ENCODE measurements around the gene AKTIP.

Gene AKTIP

DNA sequence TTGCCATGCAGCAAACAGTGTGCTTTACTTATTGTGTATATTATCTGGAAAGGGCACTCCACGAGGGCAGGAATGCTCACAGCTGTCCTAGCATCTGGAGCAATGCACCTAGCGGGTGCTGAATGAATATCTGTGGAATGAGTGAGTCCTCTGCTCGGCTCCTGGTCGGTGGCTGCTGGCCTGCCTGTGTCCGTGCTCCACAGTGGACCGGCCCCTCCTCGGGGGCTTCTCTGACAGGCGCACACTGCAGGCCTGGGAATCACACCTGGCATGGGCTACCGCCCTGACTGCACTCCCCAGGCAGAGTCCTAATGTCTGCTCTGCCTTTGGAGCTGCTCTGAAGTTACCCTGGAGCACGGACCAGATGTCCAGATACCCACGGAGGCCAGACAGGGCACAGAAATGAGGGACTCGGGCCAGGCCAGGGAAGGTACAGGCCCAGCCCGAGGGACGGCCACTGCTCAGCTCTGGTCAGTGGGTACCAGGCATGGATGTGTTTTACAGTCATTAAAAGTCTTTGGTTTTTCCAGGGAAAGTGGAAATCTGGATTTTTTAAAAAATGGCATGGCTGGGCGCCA is 21.1 kb upstream of the AKTIP start:
- in situ Hi-C loops (cut with HindIII; ENCODE audit: low sequenced_read_pairs), result no loop called here
- TF ChIP-seq CTCF (IDR thresholded peaks at IDR 0.05; ENCODE audit: low read depth, low read length, missing control alignments), result no peak
- DNase-seq (ENCODE audit: low read depth), result no peak
- no peak overlapping the region for H3K4me3 ChIP-seq (ENCODE audit: low read depth, low read length)

DNA sequence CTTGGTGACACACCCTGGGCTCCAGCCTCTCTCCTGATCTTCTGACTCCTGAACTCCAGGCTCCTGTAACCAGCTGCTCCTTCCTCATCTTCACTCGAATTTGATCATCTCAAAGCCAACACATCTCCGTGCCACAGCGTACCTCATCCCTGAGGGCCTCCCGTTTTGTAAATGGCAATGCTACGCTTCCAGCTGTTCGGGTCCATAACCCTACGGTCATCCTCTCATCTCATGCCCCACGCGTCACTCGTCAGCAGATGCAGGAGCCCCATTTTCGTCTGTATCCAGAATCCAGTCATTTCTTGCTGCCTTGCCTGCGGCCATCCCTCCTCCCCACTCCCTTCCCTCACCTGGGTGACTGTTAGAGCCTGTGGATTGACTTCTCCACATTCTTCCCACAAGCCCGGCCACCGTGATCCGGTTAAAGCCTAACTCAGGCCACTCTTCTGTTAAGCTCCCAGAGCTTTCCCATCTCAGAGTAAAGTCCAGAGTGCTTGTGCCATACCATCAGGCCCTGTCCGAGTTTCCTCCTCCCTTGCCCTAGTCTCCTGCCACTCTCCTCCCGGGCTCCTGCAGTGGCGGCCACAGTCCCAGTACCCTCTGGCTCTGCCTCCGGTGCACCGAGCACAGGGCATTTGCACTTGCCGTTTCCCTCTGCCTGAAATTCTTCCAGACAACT is 20.3 kb upstream of the AKTIP start:
- H3K4me3 ChIP-seq (ENCODE audit: low read depth, low read length), result no peak overlapping the region
- no peak for TF ChIP-seq CTCF (IDR thresholded peaks at IDR 0.05; ENCODE audit: low read depth, low read length, missing control alignments)
- in situ Hi-C loops (cut with HindIII; ENCODE audit: low sequenced_read_pairs), result no loop called here
- no peak for DNase-seq (ENCODE audit: low read depth)

DNA sequence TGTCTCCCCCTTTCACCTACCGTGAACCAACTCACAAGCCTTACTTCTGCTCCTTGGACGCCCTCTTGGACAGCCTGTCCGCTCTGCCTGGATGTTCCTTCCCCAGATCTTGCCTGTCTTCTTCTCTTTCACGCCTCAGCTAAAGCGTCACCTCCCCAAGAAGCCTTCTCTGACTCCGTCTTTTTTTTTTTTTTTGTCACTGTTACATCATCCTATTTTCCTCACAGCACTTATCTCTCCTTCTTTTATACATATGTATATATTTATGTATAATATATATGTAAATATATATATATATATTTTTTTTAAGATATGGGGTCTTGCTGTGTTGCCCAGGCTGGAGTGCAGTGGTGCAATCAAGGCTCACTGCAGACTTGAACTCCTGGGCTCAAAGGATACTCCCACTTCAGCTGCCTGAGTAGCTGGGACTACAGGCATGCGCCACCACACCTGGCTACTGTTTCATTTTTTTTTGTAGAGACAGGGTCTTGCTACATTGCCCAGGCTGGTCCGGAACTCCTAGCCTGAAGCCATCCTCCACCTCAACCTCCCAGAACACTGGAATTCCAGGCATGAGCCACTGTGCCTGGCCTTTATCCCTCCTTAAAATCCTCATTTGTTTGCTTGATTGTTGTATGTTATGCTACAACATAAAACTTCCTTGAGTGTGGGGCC is 16.5 kb upstream of the AKTIP start:
- no peak for TF ChIP-seq CTCF (IDR thresholded peaks at IDR 0.05; ENCODE audit: low read depth, low read length, missing control alignments)
- H3K4me3 ChIP-seq (ENCODE audit: low read depth, low read length), result no peak overlapping the region
- in situ Hi-C loops (cut with HindIII; ENCODE audit: low sequenced_read_pairs), result no loop called here
- DNase-seq (ENCODE audit: low read depth), result no peak

GRCh38 chr16:53518550-53519416 is 15.8 kb upstream of the AKTIP start:
- H3K4me3 ChIP-seq (ENCODE audit: low read depth, low read length), result no peak overlapping the region
- TF ChIP-seq CTCF (IDR thresholded peaks at IDR 0.05; ENCODE audit: low read depth, low read length, missing control alignments), result no peak
- no peak for DNase-seq (ENCODE audit: low read depth)
- in situ Hi-C loops (cut with HindIII; ENCODE audit: low sequenced_read_pairs), result no loop called here

DNA sequence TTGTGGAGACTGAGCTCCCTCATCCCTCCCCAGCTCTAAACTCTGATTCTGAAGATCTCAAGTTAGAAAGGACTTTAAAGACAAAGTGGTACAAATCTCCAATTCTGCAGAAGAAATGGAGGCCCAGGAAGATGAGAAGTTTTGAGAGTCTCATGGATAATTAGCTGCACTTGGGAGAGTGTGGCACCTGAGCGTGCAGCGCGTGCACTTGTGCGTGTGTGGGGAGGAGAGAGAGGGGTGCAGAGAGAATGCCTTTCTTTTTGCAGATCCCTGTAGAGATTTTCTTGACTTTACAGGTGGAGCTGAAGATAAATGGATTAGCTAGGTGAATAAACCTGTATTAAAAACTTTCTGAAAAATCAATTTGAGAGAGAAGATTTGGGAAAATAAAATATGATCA is 14.8 kb upstream of the AKTIP start:
- no peak for TF ChIP-seq CTCF (IDR thresholded peaks at IDR 0.05; ENCODE audit: low read depth, low read length, missing control alignments)
- in situ Hi-C loops (cut with HindIII; ENCODE audit: low sequenced_read_pairs), result no loop called here
- DNase-seq (ENCODE audit: low read depth), result no peak
- H3K4me3 ChIP-seq (ENCODE audit: low read depth, low read length), result no peak overlapping the region

DNA sequence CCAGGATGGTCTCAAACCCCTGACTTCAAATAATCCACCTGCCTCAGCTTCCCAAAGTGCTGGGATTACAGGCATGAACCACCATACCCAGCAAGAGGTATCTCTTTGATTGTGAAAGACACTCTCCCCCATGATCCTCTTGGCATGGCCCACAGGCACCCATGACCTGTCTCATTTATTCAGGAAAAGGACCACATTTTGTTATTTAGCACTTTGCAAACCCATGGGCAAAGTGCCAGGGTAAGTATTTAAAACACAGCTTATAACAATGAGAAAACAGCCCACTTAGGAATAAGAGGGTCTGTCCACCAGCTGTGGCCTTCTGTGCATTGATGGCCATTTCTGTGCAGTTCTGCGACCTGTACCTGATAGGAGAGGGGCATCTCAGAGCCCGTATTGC is 12.8 kb upstream of the AKTIP start:
- in situ Hi-C loops (cut with HindIII; ENCODE audit: low sequenced_read_pairs), result no loop called here
- no peak for DNase-seq (ENCODE audit: low read depth)
- TF ChIP-seq CTCF (IDR thresholded peaks at IDR 0.05; ENCODE audit: low read depth, low read length, missing control alignments), result no peak
- H3K4me3 ChIP-seq (ENCODE audit: low read depth, low read length), result no peak overlapping the region

Measured in astrocyte of the cerebellum (primary cell).